ENCODE measurements around the gene LINGO4.

The LINGO4 gene

GRCh38 chr1:151809985-151810556, 4.9 kb upstream of the LINGO4 start:
- H3K4me2 ChIP-seq (ENCODE audit: low read length) = no peak overlapping the region
- H3K9ac ChIP-seq (ENCODE audit: low read depth, low read length) = no peak overlapping the region
- peaks cover 8% of the 10 kb centered on the region for H3K4me1 ChIP-seq (ENCODE audit: control insufficient read depth, insufficient read depth, low read length)
- peaks cover 63% of the 10 kb centered on the region for H3K27me3 ChIP-seq (ENCODE audit: control insufficient read depth, insufficient read depth, low read length)
- no peaks in the 10 kb centered on the region for H3K36me3 ChIP-seq (ENCODE audit: insufficient read depth, low read length)
- H3K9me3 ChIP-seq (replicated peaks; ENCODE audit: low read length) = no peaks in the 10 kb centered on the region
- no peak overlapping the region for H3K4me3 ChIP-seq (ENCODE audit: low read length)

- peaks cover 8% of the 10 kb centered on the region for H3K4me1 ChIP-seq (ENCODE audit: control insufficient read depth, insufficient read depth, low read length)
- no peaks in the 10 kb centered on the region for H3K36me3 ChIP-seq (ENCODE audit: insufficient read depth, low read length)
- no peaks in the 10 kb centered on the region for H3K9me3 ChIP-seq (replicated peaks; ENCODE audit: low read length)
- H3K9ac ChIP-seq (ENCODE audit: low read depth, low read length) = no peak overlapping the region
- peaks cover 65% of the 10 kb centered on the region for H3K27me3 ChIP-seq (ENCODE audit: control insufficient read depth, insufficient read depth, low read length)
- H3K4me2 ChIP-seq (ENCODE audit: low read length) = no peak overlapping the region
- no peak overlapping the region for H3K4me3 ChIP-seq (ENCODE audit: low read length)
These were observed 4.2 kb upstream of the LINGO4 start for GRCh38 chr1:151809290-151809984.

GRCh38 chr1:151807766-151808165, 2.5 kb upstream of the LINGO4 start:
- Histone ChIP-seq H3K4me3 (ENCODE audit: low read length) (no peak overlapping the region), H3K27me3 (ENCODE audit: control insufficient read depth, insufficient read depth, low read length) (peaks cover 69% of the 10 kb centered on the region)

GRCh38 chr1:151807131-151807530, 1.9 kb upstream of the LINGO4 start:
- Histone ChIP-seq H3K9me3 (replicated peaks; ENCODE audit: low read length) (no peaks in the 10 kb centered on the region), H3K27me3 (ENCODE audit: control insufficient read depth, insufficient read depth, low read length) (peaks cover 72% of the 10 kb centered on the region), H3K4me2 (ENCODE audit: low read length) (no peak overlapping the region), H3K4me3 (ENCODE audit: low read length) (no peak overlapping the region), H3K36me3 (ENCODE audit: insufficient read depth, low read length) (no peaks in the 10 kb centered on the region), H3K9ac (ENCODE audit: low read depth, low read length) (no peak overlapping the region), H3K4me1 (ENCODE audit: control insufficient read depth, insufficient read depth, low read length) (peaks cover 8% of the 10 kb centered on the region)

More at GRCh38 chr1:151807766-151808165, 2.5 kb upstream of the LINGO4 start:
- peaks cover 8% of the 10 kb centered on the region for H3K4me1 ChIP-seq (ENCODE audit: control insufficient read depth, insufficient read depth, low read length)
- H3K36me3 ChIP-seq (ENCODE audit: insufficient read depth, low read length) = no peaks in the 10 kb centered on the region
- H3K9me3 ChIP-seq (replicated peaks; ENCODE audit: low read length) = no peaks in the 10 kb centered on the region
- H3K9ac ChIP-seq (ENCODE audit: low read depth, low read length) = no peak overlapping the region
- H3K4me2 ChIP-seq (ENCODE audit: low read length) = no peak overlapping the region

- no peak overlapping the region for H3K4me3 ChIP-seq (ENCODE audit: low read length)
- H3K9me3 ChIP-seq (replicated peaks; ENCODE audit: low read length) = no peaks in the 10 kb centered on the region
- no peak overlapping the region for H3K4me2 ChIP-seq (ENCODE audit: low read length)
- H3K27me3 ChIP-seq (ENCODE audit: control insufficient read depth, insufficient read depth, low read length) = peaks cover 81% of the 10 kb centered on the region
- H3K36me3 ChIP-seq (ENCODE audit: insufficient read depth, low read length) = no peaks in the 10 kb centered on the region
- H3K4me1 ChIP-seq (ENCODE audit: control insufficient read depth, insufficient read depth, low read length) = peaks cover 2% of the 10 kb centered on the region
- no peak overlapping the region for H3K9ac ChIP-seq (ENCODE audit: low read depth, low read length)
These were observed 951 bp upstream of the LINGO4 start for GRCh38 chr1:151806170-151806569.

GRCh38 chr1:151803915-151804314, 1.3 kb downstream of the LINGO4 start:
- Histone ChIP-seq H3K4me1 (ENCODE audit: control insufficient read depth, insufficient read depth, low read length) (no peaks in the 10 kb centered on the region), H3K27me3 (ENCODE audit: control insufficient read depth, insufficient read depth, low read length) (peaks cover 98% of the 10 kb centered on the region), H3K4me2 (ENCODE audit: low read length) (no peak overlapping the region)

DNA sequence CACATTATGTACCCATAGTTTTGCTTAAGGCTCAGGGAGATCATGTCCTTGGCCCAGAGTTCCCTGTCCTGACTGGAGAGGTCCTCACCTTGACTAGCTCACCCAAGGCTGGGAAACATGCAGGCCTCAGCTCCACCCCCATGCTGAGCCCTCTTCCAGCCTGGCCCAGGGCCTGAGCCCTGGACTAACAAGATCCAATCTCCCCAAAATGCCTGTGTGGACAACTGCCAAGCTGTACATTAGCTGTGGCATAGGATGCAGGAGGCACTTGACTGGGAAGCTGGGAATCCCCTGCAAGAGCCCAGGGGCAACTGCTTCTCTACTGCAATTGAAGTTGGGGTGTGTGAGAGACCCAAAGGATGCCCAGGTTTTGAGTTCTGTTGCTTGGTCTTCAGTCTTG, 2.1 kb downstream of the LINGO4 start:
- no peak overlapping the region for H3K4me3 ChIP-seq (ENCODE audit: low read length)
- peaks cover 98% of the 10 kb centered on the region for H3K27me3 ChIP-seq (ENCODE audit: control insufficient read depth, insufficient read depth, low read length)
- no peaks in the 10 kb centered on the region for H3K4me1 ChIP-seq (ENCODE audit: control insufficient read depth, insufficient read depth, low read length)
- no peak overlapping the region for H3K4me2 ChIP-seq (ENCODE audit: low read length)
- H3K9me3 ChIP-seq (replicated peaks; ENCODE audit: low read length) = no peaks in the 10 kb centered on the region
- H3K9ac ChIP-seq (ENCODE audit: low read depth, low read length) = no peak overlapping the region
- no peaks in the 10 kb centered on the region for H3K36me3 ChIP-seq (ENCODE audit: insufficient read depth, low read length)

More at GRCh38 chr1:151803915-151804314, 1.3 kb downstream of the LINGO4 start:
- H3K36me3 ChIP-seq (ENCODE audit: insufficient read depth, low read length) = no peaks in the 10 kb centered on the region
- H3K4me3 ChIP-seq (ENCODE audit: low read length) = no peak overlapping the region
- H3K9ac ChIP-seq (ENCODE audit: low read depth, low read length) = no peak overlapping the region
- no peaks in the 10 kb centered on the region for H3K9me3 ChIP-seq (replicated peaks; ENCODE audit: low read length)

DNA sequence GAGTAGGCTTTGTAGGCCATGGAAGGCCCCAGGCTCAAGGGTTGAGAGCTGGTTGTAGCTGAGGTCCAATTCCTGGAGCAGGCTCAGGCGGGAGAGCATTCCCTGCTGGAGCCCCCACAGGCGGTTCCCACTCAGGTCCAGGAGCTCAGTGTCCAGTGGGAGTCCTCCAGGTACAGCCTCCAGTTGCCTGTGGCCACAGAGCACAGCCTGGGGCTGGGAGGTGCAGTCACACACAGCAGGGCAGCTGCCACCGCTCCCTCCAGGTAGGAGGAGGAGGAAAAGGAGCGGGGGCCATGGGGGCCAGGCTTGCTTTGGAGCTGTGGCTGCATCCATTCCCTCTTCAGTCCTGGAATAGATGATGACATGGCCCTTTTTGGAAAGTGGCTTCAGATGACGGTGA, 2.8 kb downstream of the LINGO4 start:
- Histone ChIP-seq H3K4me1 (ENCODE audit: control insufficient read depth, insufficient read depth, low read length) (no peaks in the 10 kb centered on the region), H3K9me3 (replicated peaks; ENCODE audit: low read length) (no peaks in the 10 kb centered on the region), H3K27me3 (ENCODE audit: control insufficient read depth, insufficient read depth, low read length) (peaks cover 96% of the 10 kb centered on the region)

GRCh38 chr1:151801846-151802245, 3.4 kb downstream of the LINGO4 start:
- no peak overlapping the region for H3K9ac ChIP-seq (ENCODE audit: low read depth, low read length)
- peaks cover 95% of the 10 kb centered on the region for H3K27me3 ChIP-seq (ENCODE audit: control insufficient read depth, insufficient read depth, low read length)
- no peaks in the 10 kb centered on the region for H3K9me3 ChIP-seq (replicated peaks; ENCODE audit: low read length)
- H3K36me3 ChIP-seq (ENCODE audit: insufficient read depth, low read length) = no peaks in the 10 kb centered on the region
- H3K4me3 ChIP-seq (ENCODE audit: low read length) = no peak overlapping the region
- no peaks in the 10 kb centered on the region for H3K4me1 ChIP-seq (ENCODE audit: control insufficient read depth, insufficient read depth, low read length)
- no peak overlapping the region for H3K4me2 ChIP-seq (ENCODE audit: low read length)

More for the DNA sequence above, 2.8 kb downstream of the LINGO4 start:
- Histone ChIP-seq H3K9ac (ENCODE audit: low read depth, low read length) (no peak overlapping the region), H3K4me2 (ENCODE audit: low read length) (no peak overlapping the region), H3K36me3 (ENCODE audit: insufficient read depth, low read length) (no peaks in the 10 kb centered on the region), H3K4me3 (ENCODE audit: low read length) (no peak overlapping the region)

- no peaks in the 10 kb centered on the region for H3K9me3 ChIP-seq (replicated peaks; ENCODE audit: low read length)
- no peak overlapping the region for H3K4me3 ChIP-seq (ENCODE audit: low read length)
- H3K36me3 ChIP-seq (ENCODE audit: insufficient read depth, low read length) = no peaks in the 10 kb centered on the region
- H3K27me3 ChIP-seq (ENCODE audit: control insufficient read depth, insufficient read depth, low read length) = peaks cover 95% of the 10 kb centered on the region
- H3K9ac ChIP-seq (ENCODE audit: low read depth, low read length) = no peak overlapping the region
- no peaks in the 10 kb centered on the region for H3K4me1 ChIP-seq (ENCODE audit: control insufficient read depth, insufficient read depth, low read length)
- H3K4me2 ChIP-seq (ENCODE audit: low read length) = no peak overlapping the region
These were observed 3.9 kb downstream of the LINGO4 start for GRCh38 chr1:151801310-151801820.

DNA sequence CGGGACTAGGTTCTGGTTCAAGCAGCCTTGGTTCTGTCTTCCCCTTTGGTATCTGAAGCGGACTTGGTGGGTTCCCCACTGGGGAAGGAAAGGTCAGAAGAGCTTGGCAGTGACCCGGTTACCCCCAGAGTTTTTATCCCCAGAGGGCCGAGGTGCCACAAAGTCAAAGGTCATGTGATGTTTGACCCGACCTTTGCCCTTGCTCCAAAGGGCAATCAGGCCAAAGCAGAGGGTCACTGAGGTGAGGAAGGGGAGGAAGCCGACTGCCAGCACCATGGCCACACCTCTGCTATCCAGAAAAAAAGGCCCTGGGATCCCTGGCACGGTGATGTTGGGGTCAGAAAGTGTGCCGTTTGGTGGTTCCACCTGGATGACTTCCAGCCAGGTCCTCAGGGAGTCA, 4.4 kb downstream of the LINGO4 start:
- H3K27me3 ChIP-seq (ENCODE audit: control insufficient read depth, insufficient read depth, low read length) = peaks cover 95% of the 10 kb centered on the region
- H3K4me3 ChIP-seq (ENCODE audit: low read length) = no peak overlapping the region
- no peaks in the 10 kb centered on the region for H3K36me3 ChIP-seq (ENCODE audit: insufficient read depth, low read length)
- H3K4me1 ChIP-seq (ENCODE audit: control insufficient read depth, insufficient read depth, low read length) = no peaks in the 10 kb centered on the region
- H3K9me3 ChIP-seq (replicated peaks; ENCODE audit: low read length) = no peaks in the 10 kb centered on the region
- no peak overlapping the region for H3K9ac ChIP-seq (ENCODE audit: low read depth, low read length)
- H3K4me2 ChIP-seq (ENCODE audit: low read length) = no peak overlapping the region

Data from skeletal muscle satellite cell (primary cell).